Gastroesophageal sphincter (tissue), 4 donors: Measurements from ENCODE around the gene MEFV. TPM values are rescaled to one million over a fixed set of nuclear protein-coding genes. Genes with fewer than 3 reads are reported as not detected.

Source experiments
- ATAC-seq: fragments of 150-250 bp; one replicate; pipeline ENCODE4 v1.9.1; 2016; ENCODE audit warnings: mild to moderate bottlenecking, moderate library complexity
- H3K27ac ChIP-seq, 4 donors: fragments of 200-600 bp; sonication (generic) in 3 of 4; 1 replicate in 3 of 4; 2 replicates in 1 of 4; pipeline ENCODE4 v1.5.1; 2016 to 2019
- H3K27me3 ChIP-seq: fragments of 200-600 bp; sonication (generic); one replicate; pipeline ENCODE4 v1.5.1; 2019
- H3K36me3 ChIP-seq, 2 donors: fragments of 200-600 bp; sonication (generic); one replicate each; pipeline ENCODE4 v1.5.1; 2019; ENCODE audit warnings: control low read depth in 1 of 2
- H3K4me1 ChIP-seq, 3 donors: fragments of 200-600 bp; sonication (generic); 1 replicate in 2 of 3; 2 replicates in 1 of 3; pipeline ENCODE4 v1.5.1; 2016 to 2019; ENCODE audit warnings: control low read depth in 2 of 3
- H3K4me3 ChIP-seq, 2 donors: fragments of 200-600 bp; sonication (generic); one replicate each; pipeline ENCODE4 v1.5.1; 2019; ENCODE audit warnings: mild to moderate bottlenecking in 1 of 2, moderate library complexity in 1 of 2
- H3K9me3 ChIP-seq, 3 donors: fragments of 200-600 bp; sonication (generic); one replicate each; pipeline ENCODE4 v1.5.1; 2017 to 2019; ENCODE audit warnings: control low read depth in 2 of 3
- CTCF ChIP-seq, 4 experiments: fragments of 200-600 bp in 2 of 4; fragments of 450-650 bp in 2 of 4; sonication (generic) in 1 of 4; IDR thresholded peaks; one replicate each; pipeline ENCODE4 v1.5.1; 2017 to 2019; ENCODE audit warnings: antibody characterized with exemption in 4 of 4, mild to moderate bottlenecking in 2 of 4, moderate library complexity in 2 of 4
- EP300 ChIP-seq: sonication (generic); formaldehyde crosslinking; IDR thresholded peaks from one replicate; pipeline ENCODE4 v1.6.1; 2017; ENCODE audit warnings: antibody characterized with exemption, mild to moderate bottlenecking
- POLR2A ChIP-seq, 2 donors: fragments of 450-650 bp; IDR thresholded peaks; one replicate each; pipeline ENCODE4 v1.6.1; 2017; ENCODE audit warnings: antibody characterized with exemption in 2 of 2, mild to moderate bottlenecking in 2 of 2, moderate library complexity in 1 of 2
- POLR2AphosphoS5 ChIP-seq: sonication (generic); formaldehyde crosslinking; IDR thresholded peaks from one replicate; pipeline ENCODE4 v1.6.1; 2017; ENCODE audit warnings: antibody characterized with exemption
- WGBS, 2 donors: methylation state at CpG; one replicate each; pipeline ENCODE4 v1.1.5; 2018; ENCODE audit warnings: low coverage in 1 of 2; 5-methylcytosine and 5-hydroxymethylcytosine counted together
- total RNA-seq, 4 donors: library from RNA; depleted of rRNA; stranded (reverse); fragments of >200 nt; gene quantifications; one replicate each; pipeline ENCODE4 v1.1.0, GENCODE V29; 2016

The MEFV gene
- total RNA-seq, 4 donors from 2014 or later = 1.2 to 3.4 (median 1.7) TPM

- Histone ChIP-seq H3K27ac (no peak overlapping the region), H3K4me1 (no peaks in the 10 kb centered on the region), H3K27me3 (peaks cover 8% of the 10 kb centered on the region), H3K36me3 (peaks cover 6 to 45% of the 10 kb centered on the region in 2 donors), H3K9me3 (peaks cover 4 to 72% (median 6%) of the 10 kb centered on the region in 3 donors), H3K4me3 (no peak overlapping the region)
- TF ChIP-seq EP300 (no peak), CTCF (IDR thresholded peaks at IDR 0.05) (no peak), POLR2AphosphoS5 (no peak), POLR2A (IDR thresholded peaks at IDR 0.05) (no peak)
- WGBS, 2 donors = 74 to 96% methylated on average over 4 to 6 of the region's 10 CpGs
- no peak for ATAC-seq
These were observed 35.6 kb downstream of the MEFV start for GRCh38 chr16:3220839-3221238.

GRCh38 chr16:3216263-3216640 lies 40.2 kb downstream of the MEFV start:
- 33 to 34% methylated on average over 1 to 3 of the region's 3 CpGs for WGBS, 2 donors
- TF ChIP-seq POLR2A (IDR thresholded peaks at IDR 0.05) = no peak
- no peak for TF ChIP-seq POLR2AphosphoS5
- no peak for TF ChIP-seq EP300
- TF ChIP-seq CTCF (IDR thresholded peaks at IDR 0.05) = no peak
- no peak overlapping the region for H3K4me3 ChIP-seq
- no peak for ATAC-seq
- H3K27ac ChIP-seq = no peak overlapping the region
- H3K9me3 ChIP-seq = peaks cover 0 to 32% (median 0%) of the 10 kb centered on the region in 3 donors
- H3K27me3 ChIP-seq = peaks cover 30% of the 10 kb centered on the region
- H3K4me1 ChIP-seq = no peaks in the 10 kb centered on the region
- peaks cover 0 to 2% of the 10 kb centered on the region in 2 donors for H3K36me3 ChIP-seq

GRCh38 chr16:3215601-3216262 lies 40.7 kb downstream of the MEFV start:
- Histone ChIP-seq H3K4me1 (no peaks in the 10 kb centered on the region), H3K27me3 (peaks cover 30% of the 10 kb centered on the region), H3K9me3 (peaks cover 0 to 27% (median 0%) of the 10 kb centered on the region in 3 donors), H3K27ac (no peak overlapping the region), H3K36me3 (no peaks in the 10 kb centered on the region), H3K4me3 (no peak overlapping the region)
- 74 to 86% methylated on average over 7 to 11 of the region's 11 CpGs for WGBS, 2 donors
- TF ChIP-seq POLR2AphosphoS5 (no peak), EP300 (no peak), POLR2A (IDR thresholded peaks at IDR 0.05) (no peak), CTCF (IDR thresholded peaks at IDR 0.05) (no peak)
- no peak for ATAC-seq

- WGBS, 2 donors = 22 to 44% methylated on average over 2 to 6 of the region's 7 CpGs
- no peak for ATAC-seq
- peaks cover 0 to 20% (median 0%) of the 10 kb centered on the region in 3 donors for H3K9me3 ChIP-seq
- H3K27me3 ChIP-seq = peaks cover 30% of the 10 kb centered on the region
- no peaks in the 10 kb centered on the region for H3K4me1 ChIP-seq
- no peak for TF ChIP-seq POLR2AphosphoS5
- TF ChIP-seq POLR2A (IDR thresholded peaks at IDR 0.05) = no peak
- no peak for TF ChIP-seq EP300
- TF ChIP-seq CTCF (IDR thresholded peaks at IDR 0.05) = no peak
- H3K36me3 ChIP-seq = no peaks in the 10 kb centered on the region
- no peak overlapping the region for H3K27ac ChIP-seq
- H3K4me3 ChIP-seq = no peak overlapping the region
These were observed 41.4 kb downstream of the MEFV start for GRCh38 chr16:3214904-3215600.
